VCaP (cell line): ENCODE data around the gene PDIA5.

Experiments used
- H3K27ac ChIP-seq: fragments of 450-650 bp; 2 replicates; pipeline ENCODE4 v1.5.1; 2017
- TF ChIP-seq, protein P1 (sequence below): fragments of 450-650 bp; conservative IDR thresholded peaks from 2 replicates; pipeline ENCODE4 v1.5.1; 2017; ENCODE audit warnings: mild to moderate bottlenecking, moderate library complexity

Gene PDIA5

DNA sequence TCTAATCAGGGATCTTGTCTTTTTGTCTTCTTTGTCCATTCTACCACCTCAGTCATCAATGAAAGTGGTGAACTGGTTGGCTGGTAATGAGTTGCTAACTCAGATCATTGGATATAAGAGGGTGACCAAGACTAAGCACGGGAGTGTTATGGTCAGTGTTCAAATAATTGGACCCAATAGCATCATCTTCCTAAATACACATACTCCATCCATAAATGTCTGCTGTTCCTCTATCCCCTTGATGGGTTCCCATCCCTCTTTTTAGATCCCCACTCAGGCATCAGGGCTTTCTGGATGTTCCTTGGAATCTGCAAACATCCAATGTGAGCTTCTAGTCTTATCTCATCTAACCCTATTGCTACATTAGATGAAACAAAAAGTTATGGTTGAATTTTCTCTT is 42.8 kb upstream of the PDIA5 start:
- no peak overlapping the region for H3K27ac ChIP-seq
- TF ChIP-seq, protein P1, sequence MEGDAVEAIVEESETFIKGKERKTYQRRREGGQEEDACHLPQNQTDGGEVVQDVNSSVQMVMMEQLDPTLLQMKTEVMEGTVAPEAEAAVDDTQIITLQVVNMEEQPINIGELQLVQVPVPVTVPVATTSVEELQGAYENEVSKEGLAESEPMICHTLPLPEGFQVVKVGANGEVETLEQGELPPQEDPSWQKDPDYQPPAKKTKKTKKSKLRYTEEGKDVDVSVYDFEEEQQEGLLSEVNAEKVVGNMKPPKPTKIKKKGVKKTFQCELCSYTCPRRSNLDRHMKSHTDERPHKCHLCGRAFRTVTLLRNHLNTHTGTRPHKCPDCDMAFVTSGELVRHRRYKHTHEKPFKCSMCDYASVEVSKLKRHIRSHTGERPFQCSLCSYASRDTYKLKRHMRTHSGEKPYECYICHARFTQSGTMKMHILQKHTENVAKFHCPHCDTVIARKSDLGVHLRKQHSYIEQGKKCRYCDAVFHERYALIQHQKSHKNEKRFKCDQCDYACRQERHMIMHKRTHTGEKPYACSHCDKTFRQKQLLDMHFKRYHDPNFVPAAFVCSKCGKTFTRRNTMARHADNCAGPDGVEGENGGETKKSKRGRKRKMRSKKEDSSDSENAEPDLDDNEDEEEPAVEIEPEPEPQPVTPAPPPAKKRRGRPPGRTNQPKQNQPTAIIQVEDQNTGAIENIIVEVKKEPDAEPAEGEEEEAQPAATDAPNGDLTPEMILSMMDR = no peak

DNA sequence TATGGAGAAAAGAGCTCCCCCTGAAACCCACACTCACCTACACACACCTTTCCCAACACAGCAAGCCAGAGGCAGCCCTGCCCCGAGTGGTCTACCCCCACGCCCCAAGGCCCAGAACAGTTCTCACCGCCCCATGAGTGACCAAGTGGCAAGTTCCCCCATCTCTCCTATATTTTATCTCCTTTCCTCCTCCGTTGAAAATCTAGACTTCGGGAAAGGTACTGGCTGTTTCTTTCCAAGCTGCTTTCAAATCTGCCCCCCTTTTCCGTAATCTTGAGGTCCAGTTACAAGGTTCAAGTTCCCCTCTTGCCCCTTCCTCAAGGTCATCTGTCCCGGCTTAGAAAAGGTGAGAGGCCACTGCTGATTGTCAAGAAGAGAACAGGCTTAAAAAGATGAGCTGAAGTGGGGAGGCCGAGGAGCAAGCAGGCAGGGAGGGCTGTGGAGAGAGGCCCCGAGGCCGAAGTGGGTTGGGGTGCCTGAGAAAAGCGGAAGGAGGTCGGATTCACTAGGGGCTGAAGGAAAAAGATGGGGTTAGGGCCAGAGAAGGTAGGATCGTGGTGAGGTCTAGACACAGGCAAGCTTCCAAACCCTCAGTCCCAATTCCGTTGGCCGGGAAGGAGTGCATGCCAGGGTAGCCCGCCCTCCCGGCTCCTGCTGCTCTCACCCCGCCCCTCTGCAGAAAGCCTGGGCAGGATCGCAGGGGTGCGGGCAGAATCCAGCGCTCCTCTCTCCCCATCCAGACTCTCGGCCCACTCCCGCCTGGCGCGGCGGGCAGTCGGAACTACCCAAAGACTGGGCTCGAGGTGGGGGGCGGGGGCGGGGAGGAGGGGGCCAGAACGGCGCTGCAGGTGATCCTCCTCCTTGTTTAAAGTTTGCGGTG is 40.9 kb upstream of the PDIA5 start:
- no peak overlapping the region for H3K27ac ChIP-seq
- TF ChIP-seq, protein P1 = no peak

DNA sequence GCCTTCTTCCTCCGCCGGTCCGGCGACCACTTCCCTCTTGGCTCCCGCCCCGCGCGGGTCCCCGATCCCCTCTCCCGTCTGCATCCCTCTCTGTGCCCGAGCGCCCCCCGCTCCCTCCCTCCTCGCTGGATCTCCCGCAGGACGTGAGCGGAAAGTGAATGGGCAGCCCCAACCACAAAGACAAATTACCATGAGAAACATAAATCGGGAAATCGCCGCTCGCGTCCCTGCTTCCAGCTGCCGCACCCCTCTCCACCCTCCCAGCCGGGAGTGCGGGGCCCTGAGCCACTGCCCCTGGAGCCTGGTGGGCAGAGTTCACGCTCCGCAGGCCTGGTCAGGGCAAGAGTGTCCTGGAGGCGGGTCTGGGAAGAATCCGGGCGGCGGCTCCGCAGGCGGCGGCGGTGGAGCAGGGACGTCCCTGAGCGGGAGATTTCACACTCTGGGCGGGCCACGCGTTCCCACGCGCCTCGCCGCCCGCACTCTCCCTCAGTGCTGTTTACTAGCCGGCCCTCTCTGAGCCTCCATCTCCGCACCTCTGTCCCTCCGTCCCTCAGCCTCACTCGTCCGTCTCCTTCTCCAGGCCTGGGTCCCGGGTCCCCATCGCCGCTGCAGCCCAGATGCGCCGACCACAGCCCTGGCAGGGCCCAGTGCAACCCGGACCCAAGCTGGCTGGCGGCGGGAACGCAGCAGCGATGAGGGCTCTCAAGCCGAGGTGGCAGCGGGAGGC is 40.1 kb upstream of the PDIA5 start:
- H3K27ac ChIP-seq = no peak overlapping the region
- TF ChIP-seq, protein P1 = no peak

DNA sequence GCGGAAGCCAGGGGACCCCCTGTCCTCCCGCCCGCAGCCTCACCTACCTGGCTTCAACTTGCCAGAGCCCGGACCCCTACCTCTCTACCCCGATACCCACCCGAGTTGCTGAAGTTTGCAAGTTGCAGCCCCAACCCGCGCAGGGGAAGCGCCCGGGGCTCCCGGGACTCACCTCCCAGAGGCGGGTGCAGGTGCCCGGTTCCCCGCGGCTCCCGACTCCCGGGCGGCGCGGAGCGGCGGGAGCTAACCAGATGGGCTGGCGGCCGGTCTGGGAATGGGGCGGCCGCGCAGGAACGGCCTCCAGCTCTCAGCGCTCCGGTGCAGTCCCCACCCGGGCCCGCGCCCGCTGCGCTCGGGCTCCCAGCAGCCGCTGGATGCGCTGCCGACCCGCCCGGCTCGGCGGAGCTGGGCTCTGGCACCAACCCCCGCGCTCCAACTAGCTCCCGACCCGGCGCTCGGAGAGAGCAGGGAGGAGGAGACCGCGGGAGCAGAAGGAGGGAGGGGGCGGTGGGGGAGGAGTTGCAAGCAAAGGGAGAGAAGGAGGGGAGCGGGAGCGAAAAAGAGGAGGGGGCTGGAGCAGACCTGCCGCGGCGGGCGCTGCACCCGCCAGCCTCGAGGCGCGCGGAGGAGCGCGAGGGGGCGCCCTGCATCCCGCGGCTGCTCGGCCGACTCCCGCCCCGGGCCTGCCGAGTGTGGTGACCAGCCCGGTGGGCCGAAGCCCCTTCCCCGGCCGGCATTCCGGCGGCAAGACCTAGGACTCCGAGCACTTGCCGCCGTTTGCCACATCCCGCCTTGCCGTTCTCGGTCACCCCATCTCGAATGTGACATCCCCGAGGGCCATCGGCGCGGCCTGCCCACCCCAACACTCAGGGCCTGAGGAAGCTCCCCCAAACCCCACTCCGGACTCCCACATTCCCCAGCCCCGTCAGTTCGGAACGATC is 39.3 kb upstream of the PDIA5 start, which contains the start of gene SEMA5B:
Gene SEMA5B (minus strand): TSS at position 472 of the 941 bp plus-strand sequence. CDS start 66,500 bp downstream, outside the sequence.
- H3K27ac ChIP-seq = peak within 1 kb of the TSS; percentile 27; the same call in 1 of the 2 replicates
- TF ChIP-seq, protein P1 = peak; percentile 53

DNA sequence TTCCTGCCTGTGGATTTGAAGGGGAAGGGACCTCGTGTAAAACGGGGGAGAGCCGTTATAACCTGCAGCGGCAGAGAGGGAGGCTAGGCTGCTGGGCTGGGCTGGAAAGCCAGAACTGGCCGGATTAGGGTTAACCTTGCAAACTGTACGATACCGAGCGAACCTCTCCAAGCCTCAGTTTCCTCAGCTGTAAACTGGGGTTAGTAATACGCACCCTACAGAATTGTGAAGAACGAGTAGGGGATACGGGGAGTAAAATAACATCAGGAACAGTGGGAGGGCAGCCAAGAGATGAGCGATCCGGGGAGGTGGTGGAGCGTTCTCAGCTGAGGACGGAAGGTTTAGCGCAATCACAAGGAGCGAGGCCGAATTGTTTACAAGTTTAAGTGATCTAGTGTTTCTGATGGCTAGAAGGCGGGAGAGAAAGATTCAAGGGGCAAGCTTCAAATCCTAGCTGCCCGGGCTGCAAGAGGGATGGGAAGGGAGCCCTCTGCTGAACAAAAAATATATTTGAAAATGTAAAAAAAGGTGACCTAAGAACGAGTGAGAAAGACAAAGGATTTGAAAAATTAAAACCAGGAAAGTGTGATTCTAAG is 38.5 kb upstream of the PDIA5 start:
- H3K27ac ChIP-seq = peak overlapping the region; percentile 27; the same call in 1 of the 2 replicates
- TF ChIP-seq, protein P1 = peak; percentile 74

DNA sequence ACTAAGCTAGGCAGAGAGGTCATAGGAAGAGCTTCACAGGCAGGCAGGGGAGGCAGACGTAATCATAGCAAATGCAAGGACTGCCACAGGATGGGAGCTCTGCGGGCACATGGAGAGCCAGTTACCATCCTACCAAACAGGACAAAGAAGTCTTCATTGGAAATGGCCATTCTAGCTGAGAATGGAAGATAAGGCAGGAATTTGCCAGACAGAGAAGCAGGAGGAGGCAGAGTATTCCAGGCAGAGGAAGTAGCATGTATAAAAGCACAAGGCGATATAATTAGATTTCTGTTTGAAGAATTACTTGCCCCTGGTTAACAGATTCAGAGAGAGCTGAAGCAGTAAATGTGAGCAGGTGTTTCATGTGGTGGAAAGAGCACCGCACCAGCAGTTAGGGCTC is 35.8 kb upstream of the PDIA5 start:
- H3K27ac ChIP-seq = no peak overlapping the region

More for the DNA sequence above, 35.8 kb upstream of the PDIA5 start:
- TF ChIP-seq, protein P1 = no peak
